ENCODE measurements around the gene HSPB7.
"Not testable (repeated sequence)": the region's sequence is repeated elsewhere in the genome, so short reads cannot be mapped to it uniquely, and the experiment has no call there.

The HSPB7 gene

DNA sequence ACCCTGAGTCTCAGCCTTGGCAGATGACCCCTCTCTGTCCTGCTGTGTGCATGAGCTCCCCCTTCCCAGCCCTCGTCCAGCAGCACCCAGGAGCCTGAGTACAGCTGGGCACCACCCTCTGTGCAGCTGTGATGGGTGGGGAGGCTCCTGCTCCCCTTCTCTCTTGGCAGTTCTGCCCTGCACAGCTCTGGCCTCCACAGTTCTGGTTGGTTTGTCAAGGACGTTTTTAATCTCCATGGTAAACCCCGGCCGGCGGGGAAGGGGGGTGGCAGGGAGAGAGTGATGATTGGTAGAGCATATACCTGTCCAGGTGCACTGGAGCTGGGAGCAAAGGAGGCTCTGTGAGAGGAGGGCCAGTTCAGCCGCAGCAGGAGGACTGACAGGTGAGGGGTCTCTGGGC is 3.8 kb upstream of the HSPB7 start, which contains the start of gene CLCNKA:
Gene CLCNKA, plus strand, starts transcription at position 356 of the 400 bp plus-strand sequence. CDS start 584 bp downstream, outside the sequence.
- no peak for DNase-seq (ENCODE audit: low spot score)

DNA sequence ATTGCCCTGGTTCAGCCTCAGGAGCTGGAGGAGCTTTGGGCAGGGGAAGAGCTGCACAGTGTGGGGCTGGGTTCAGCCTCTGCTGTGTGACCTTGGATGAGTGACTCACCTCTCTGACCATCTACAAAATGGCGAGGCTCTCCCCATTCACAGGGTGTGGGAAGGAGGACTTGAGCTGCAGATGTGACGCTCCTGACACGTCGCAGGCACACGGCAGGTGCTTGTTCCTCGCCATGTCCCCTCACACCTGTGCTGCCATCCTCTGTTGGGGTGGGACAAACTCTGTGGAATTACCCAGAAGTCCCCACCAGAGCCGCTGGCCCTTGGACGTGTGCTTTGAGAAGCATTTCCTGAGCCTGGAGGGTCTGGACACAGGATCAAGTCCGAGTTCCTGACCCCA is 3.0 kb upstream of the HSPB7 start:
- not testable (repeated sequence) for DNase-seq (ENCODE audit: low spot score)

DNA sequence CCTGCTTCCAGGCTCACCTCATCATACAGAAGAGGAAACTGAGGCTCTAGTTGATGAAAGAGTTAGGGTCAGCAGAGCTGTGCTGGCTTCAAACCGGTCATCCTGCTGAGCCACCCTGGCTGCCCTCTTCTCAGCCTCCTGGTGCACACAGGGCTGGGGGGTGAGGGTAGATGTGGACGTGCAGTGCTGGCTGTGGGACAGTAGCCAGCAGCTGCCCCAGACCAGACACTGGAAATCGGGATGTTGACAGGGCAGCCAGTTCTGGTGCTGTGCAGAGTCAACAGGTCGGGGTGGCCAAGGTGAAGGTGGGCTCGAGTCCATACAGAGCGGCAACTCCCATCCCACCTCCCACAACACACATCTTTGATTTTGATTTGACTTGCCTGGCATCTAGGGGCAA is 2.5 kb upstream of the HSPB7 start:
- DNase-seq (ENCODE audit: low spot score): no peak

DNA sequence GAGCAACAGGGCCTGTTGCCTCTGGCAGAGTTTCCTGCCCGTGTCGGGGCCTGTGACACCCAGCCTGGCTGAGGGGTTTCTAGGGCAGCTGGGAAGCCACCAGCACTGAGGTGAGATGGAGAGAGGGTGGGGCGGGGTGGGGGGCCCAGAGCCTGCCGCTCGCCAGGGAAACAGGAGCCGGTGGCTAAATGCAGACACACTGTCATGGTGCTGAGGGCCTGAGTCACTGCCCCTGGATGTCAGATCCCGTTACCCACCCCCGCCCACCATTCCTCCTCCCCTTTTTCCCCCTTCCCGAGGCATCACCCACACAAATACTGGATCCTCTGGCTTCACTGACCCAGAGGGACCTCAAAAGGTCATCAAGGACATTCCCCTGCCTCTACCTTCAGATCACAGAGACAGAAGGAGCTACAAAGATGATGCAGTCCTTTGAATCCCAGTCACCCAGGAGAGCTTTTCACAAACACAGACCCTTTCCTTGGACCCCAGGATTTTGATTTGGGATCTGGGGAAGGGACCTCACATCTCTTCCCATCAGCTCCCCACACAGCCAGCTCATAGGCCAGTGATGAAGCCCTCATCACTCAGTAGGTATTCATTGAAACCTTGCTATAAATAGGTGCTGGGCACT is 1.9 kb upstream of the HSPB7 start:
- no peak for DNase-seq (ENCODE audit: low spot score)

DNA sequence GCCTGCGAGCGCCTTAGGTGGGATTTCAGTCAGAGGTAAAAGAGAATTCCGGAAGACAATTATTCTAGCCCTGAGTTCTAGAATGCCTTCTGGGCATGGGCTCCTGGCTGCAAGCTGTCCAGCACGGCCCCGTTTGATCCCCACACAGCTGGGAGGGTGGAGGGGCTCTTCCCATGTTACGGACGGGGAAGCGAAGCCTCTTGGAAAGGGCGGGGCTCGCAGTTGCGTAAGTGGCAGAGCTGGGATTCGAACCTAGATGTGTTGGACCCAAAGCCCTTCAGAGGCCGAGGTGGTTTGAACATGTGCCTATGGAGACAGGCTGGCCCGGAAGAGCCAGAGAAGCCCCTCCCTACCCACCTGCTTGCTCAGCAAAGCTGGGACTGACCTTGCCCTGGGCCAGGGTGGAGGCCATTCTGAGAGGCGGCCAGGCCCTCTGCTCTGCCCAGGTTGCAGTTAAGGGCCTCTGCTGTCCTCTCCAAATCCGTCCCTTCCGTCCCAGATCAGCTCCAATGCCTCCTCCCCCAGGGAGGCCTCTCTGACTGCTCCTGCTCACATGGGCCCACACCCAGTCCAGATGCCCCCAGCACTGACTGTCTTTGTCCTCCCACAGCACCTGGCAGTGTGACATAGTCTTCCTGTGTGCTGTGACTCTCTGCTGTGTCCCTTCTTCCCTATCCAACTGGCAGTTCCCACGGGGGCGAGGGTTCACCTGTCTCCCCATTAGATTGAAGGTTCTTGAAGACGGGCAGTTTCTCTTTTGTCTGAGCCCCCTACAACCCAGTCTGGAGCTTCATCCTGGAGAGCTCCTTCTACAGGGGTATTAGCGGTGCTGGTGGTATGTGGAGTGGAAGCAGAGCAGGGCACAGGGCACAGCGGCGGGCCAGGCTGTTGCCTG is 1.2 kb upstream of the HSPB7 start:
- no peak for DNase-seq (ENCODE audit: low spot score)

DNA sequence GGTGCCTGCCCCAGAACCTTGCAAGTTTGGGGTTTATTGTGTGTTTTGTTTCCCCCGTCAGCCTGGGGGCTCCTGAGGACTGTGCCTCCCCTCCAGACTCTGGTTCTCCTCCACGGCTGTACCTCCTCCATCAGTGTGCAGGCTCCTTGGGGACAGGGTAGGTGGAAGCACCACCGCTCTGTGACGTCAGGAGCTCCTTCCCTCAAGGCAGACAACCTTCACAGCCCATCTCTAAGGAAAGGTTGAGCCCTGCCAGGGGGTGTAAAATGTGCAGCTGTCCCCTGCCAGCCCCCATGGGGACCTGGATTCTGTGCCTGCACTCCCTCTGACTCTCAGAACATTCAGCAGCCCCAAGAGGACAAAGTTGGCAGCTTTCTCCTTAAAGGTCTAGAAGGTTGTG is 465 bp upstream of the HSPB7 start:
- DNase-seq (ENCODE audit: low spot score): no peak

DNA sequence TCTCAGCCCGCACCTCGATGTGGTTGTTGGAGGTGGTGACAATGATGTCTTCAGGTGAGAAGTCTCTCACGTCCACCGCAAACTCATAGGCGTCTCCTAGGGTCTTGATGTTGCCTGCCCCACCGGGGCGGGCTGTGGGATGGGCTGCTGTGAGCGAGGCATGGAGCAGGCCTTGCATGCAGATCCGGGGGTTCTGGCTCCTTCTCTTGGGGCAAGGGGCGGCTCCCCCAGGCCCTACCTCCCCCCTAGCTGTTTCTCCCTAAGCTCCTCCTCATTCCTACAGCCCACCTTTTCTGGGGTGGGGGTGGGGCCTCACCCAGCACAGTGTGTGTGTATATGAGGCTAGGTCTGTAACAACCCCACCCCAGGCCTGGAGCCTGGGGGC is 775 bp downstream of the HSPB7 start:
- DNase-seq (ENCODE audit: low spot score): no peak

DNA sequence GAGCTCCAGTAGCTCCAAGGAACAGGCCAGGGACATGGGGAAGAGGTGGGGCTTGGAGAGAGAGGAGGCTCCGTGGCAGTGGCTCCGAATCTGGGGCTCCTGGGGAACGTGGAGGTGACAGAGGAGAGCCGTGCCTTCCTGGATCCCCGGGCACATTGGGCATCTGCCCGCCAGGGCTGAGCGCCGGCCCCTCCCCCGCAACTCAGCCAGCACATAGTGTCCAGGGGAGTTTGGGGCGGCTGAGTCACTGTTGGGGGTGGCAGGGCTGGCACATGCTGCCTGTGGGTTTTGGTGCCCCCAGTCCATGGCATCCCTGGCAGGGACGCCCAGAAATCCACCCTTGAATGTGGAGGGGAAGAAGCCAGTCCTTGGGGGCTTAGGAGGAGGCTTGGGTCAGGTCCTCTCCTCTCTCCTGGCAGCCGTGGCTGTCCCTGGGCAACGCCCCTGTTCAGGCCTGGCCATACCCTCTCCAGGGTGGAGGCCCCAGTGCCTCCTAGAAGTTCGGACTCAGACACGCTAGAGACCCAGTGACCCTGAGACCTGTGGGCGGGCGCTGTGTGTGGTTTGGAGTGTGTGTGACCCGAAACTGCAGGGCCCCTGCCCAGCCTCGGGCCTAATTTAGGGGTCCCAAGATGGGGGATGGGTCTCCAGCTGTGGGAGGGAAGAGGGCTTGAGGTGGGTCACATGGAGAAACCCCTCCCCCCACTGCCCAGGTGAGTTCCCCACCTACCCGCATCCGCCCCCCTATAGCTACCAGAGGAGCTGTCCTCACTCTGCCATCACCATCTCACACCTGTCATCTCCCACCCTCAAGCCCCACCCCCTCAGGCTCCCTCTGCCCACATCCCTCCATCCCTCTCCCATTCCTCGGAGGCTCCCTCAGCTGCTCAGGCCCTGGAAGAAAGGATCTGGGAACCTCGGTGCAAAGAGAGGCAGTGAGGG is 1.6 kb downstream of the HSPB7 start:
- no peak for DNase-seq (ENCODE audit: low spot score)

DNA sequence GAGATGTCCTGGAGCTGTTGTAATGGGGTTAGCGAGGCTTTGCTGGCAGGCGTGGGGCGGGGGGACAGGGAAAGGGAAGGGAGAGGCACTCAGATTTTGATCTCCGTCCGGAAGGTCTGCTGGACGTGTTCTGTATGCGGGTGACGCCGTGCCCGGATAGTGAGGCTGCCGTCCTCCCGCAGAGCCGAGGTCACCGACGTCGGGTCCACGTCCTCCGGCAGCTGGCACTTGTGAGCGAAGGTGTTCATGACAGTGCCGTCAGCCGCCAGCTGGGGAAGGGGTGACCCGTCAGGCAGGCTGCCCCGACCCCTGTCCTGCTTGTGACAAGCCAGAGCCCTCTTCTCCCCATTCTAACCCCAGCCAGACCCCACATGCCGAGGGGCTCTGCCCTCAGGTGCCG is 2.4 kb downstream of the HSPB7 start:
- DNase-seq (ENCODE audit: low spot score): no peak

DNA sequence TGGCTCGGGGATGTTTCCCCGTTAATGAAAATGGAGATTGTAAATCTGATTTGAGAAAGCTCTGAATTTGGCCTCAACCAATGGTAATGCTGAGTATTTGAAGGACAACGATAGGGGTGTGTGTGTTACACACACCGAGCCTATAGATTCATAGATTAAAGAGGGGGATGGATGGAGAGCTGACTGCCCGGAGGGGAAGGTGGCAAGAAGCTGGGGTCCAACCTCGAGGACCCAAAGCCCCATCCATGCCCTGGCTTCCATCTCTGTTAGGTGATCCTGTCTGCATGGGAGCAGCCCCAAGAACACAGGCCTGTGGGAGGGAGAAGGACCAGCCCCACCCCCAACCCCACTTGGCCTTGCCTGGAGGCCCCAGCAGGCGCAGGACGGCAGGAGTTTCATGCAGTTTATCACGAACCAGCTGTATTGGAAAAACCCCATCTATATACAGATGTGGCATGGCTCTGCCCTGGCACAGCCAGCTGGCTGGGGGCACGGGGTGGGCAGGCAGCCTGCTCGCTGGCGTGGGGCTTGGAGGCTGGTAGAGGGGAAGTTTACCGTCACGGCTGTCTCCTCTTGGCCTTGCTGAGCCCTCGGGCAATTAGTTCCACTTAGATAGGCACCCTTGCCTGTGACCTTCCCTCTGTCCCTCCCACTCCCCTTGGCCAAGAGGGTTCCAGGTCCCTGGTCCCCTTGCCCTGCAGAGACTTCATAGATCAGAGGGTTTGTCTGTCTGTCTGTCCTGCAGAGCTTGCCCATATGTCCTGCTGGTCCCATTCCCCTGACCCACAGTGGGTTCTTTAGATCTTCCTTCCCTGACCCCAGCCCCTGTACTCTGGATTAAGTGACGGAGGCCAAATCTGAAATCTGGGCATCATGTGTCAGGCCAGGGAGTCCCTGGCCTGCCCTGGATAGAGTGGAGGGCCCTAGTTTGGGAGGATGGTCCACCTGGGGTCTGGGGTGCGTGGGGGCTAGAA is 3.0 kb downstream of the HSPB7 start:
- no peak for DNase-seq (ENCODE audit: low spot score)

DNA sequence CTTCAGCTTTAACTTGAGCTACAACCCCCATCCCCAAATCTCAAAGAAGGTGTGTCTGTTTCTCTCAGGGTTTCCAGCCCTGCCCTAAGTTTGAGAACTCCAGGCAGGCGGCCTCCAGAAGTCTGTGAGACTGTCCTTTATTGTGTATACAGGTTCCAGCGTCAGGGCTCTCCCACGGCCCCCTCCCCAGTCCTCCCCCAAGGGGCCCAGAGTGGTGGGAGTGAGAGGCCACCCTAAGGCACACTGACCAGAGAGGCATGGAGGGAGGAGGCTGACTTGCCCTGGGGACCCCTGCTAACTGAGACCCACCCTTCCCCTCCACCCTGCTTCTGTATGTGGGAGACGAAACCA is 4.0 kb downstream of the HSPB7 start:
- DNase-seq (ENCODE audit: low spot score): no peak

DNA sequence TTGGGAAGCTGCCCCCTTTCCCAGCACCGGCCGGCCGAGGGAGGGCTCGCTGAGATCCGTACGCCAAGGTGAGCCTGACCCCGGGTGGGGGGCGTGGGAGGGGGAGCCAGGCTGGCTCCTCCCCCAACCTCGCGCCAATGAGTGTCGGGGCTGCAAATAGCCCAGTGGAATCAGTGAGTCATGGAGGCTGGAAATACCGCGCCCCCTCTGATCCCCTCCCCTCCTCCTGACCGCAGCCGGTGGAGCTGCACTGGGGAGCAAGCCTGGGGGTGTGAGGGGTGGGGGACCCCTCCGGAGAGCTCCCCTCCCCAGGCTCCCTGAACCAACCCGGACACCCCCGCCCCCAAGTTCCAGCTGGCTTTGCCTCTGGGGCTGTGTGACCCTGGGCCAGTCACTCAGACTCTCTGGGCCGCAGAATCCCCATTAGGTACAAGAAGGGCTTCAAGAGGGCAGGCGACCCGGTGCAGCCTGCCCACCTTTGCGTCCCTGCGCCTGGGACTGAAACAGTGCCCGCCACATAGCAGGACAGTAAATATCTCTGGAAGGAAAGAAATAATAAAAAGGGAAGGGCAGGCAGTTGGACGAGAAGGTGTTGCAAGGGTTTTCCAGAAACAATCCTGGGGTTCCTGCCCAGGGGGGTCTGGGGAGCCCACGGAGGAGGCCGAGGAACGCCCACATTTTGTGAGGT is 4.5 kb downstream of the HSPB7 start:
- no peak for DNase-seq (ENCODE audit: low spot score)

DNA sequence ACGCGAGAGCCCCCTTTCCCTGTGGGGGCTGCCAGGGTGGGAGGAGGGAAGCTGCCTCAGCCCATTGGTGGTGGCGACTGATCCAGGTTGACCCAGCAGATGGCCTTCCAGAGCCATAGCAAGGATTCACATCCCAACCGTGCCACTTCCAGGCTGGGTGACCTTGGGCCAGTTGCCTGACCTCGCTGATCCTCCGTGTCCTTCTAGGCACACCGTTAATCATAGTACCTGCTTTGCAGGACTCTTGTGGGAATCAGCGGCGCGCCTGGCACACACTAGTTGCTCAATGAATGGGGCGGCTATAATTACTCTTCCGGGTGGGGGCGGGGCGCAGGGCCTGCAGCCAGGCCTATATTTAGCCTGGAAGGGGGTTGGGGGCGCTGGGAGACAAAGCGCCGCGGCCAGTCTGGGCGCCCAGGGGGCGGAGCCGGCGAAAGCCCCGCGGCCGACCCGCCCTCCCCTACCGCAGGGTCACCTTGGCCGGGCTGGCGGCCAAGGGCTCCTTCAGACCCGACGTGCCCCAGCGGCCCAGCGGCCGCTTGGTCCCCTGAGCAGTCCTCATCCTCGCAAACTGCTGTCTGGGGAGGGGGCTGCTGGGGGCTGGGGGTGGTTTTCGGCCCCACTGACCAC is 5.1 kb downstream of the HSPB7 start:
- DNase-seq (ENCODE audit: low spot score): no peak

DNA sequence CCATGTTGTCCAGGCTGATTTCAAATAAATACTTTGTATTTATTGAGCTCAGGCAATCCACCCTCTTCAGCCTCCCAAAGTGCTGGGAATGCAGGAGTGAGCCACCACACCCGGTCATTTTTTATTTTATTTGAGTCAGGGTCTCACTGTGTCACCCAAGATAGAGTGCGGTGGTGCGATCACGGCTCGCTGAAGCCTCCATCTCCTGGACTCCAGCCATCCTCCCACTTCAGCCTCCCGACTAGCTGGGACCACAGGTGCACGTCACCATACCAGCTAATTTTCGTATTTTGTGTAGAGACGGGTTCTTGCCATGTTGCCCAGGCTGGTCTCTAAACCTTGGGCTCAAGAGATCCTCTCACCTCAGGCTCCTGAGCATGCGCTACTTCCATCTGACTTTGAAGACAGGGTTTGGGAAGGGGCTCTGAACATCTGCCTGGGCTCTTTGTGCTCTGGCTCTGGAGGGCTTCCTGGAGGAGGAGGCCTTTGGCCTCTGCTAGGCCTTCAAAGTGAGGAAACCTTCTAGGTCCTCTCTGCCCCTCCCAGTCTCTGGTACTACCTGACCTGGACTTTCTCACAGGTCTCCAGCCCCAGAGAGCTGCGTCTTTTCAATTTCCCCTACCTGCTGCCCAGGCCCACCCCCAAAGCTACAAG is 5.8 kb downstream of the HSPB7 start:
- no peak for DNase-seq (ENCODE audit: low spot score)

DNA sequence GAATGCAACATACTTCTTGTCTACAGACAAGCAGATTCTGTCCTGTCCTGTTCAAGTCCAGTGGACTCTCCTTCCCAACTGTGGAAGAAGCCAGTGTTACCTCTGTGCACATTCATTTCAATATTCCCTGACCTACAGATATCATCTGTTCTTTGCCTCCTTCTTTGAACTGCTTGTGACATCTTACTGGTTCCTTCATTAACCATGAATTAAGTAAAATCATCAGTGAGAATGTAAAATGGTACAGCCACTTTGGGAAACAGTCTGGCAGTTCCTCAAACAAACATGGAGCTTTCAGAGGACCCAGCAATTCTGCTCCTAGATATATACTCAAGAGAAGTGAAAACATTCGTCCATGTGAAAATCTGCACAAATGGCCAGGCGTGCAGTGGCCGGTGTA is 7.0 kb downstream of the HSPB7 start:
- no peak for DNase-seq (ENCODE audit: low spot score)

DNA sequence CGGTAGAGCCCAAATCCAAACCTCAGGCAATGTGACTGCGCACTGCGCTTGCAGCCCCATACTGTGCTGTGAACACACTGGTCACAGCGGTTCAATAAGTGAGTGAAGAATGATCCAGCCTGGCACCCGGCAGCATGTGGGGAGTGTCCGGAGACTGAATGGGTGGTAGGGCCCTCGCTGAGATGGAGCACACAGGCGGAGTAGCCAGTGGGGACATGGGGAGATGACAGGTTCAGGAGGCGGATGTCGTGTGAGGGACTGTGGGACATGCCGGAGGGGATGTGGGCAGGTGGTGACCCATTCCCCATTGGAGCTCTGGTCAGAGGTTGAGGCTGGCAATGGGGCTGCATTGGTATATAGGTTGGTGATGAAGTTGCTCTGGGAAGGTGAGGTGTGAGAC is 8.2 kb downstream of the HSPB7 start:
- no peak for DNase-seq (ENCODE audit: low spot score)

DNA sequence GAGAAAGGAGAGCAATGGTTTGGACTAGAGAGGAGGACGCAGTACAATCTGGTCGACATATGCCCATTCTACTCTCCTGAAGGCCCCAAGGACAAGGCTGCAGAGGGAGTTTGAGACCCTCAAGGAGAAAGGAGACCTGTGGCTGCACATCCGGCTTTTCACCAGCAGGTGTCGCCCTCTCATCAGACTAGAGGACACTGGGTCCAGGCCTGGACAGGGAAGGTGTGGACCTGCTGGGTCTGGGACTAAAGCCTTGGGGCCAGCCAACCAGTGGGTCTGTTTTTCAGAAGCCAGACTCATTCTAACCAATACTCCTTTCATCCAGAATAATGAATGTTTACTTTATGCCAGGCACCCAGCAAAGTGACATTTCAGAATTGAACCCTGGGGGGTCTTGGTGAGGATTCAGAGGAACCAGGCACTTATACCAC is 8.8 kb downstream of the HSPB7 start:
- DNase-seq (ENCODE audit: low spot score): peak; percentile 81

DNA sequence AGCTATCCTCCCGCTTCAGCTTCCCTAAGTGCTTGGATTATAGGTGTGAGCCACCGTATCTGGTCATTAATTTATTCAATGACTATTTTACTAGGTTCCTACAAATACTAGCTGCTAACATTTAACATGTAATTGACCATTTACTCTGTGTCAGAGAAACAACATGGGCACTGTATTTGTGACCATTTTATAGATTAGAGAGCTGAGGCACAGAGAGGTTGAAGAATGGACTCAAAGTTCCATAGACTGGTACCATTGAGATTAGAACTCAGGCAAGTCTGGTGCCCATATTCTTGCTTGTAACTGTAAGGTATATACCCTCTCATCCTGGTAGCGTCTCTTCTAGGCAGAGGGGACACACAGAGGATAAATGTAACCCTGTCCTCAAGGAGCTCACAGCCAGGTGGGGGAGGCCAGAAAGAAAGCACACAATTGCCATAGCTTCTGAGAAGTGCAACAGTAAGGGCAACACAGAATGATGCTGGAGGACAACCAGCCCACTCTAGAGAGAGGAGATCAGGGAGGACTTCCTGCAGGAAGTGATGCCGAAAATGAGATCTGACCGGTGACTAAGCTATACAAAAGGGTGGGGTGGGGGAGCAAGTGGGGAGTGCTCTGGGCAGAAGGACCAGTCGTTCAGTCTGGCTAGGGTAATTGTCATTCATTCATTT is 10.0 kb downstream of the HSPB7 start:
- no peak for DNase-seq (ENCODE audit: low spot score)

Measured in hematopoietic multipotent progenitor cell treated with erythropoietin and hydrocortisone succinate and interleukin-3 and kit ligand, for 17 days (in vitro differentiated cells).